Measurements from ENCODE around the gene RUSF1.

The RUSF1 gene

GRCh38 chr16:31496670-31497069 lies 11.5 kb downstream of the RUSF1 start:
- TF ChIP-seq CREB1 (IDR thresholded peaks at IDR 0.05; ENCODE audit: low read depth) (no peak), EP300 (IDR thresholded peaks at IDR 0.05; ENCODE audit: borderline replicate concordance) (no peak), CEBPB (IDR thresholded peaks at IDR 0.05) (no peak), TEAD4 (IDR thresholded peaks at IDR 0.05) (no peak), USF1 (IDR thresholded peaks at IDR 0.05) (no peak), ZBTB7A (IDR thresholded peaks at IDR 0.05; ENCODE audit: low read depth) (no peak)
- TF ChIP-seq, protein P1, sequence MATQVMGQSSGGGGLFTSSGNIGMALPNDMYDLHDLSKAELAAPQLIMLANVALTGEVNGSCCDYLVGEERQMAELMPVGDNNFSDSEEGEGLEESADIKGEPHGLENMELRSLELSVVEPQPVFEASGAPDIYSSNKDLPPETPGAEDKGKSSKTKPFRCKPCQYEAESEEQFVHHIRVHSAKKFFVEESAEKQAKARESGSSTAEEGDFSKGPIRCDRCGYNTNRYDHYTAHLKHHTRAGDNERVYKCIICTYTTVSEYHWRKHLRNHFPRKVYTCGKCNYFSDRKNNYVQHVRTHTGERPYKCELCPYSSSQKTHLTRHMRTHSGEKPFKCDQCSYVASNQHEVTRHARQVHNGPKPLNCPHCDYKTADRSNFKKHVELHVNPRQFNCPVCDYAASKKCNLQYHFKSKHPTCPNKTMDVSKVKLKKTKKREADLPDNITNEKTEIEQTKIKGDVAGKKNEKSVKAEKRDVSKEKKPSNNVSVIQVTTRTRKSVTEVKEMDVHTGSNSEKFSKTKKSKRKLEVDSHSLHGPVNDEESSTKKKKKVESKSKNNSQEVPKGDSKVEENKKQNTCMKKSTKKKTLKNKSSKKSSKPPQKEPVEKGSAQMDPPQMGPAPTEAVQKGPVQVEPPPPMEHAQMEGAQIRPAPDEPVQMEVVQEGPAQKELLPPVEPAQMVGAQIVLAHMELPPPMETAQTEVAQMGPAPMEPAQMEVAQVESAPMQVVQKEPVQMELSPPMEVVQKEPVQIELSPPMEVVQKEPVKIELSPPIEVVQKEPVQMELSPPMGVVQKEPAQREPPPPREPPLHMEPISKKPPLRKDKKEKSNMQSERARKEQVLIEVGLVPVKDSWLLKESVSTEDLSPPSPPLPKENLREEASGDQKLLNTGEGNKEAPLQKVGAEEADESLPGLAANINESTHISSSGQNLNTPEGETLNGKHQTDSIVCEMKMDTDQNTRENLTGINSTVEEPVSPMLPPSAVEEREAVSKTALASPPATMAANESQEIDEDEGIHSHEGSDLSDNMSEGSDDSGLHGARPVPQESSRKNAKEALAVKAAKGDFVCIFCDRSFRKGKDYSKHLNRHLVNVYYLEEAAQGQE (IDR thresholded peaks at IDR 0.05; ENCODE audit: low read depth), result no peak

- TF ChIP-seq ZBTB7A (IDR thresholded peaks at IDR 0.05; ENCODE audit: low read depth) (no peak), CREB1 (IDR thresholded peaks at IDR 0.05; ENCODE audit: low read depth) (no peak), MAX (IDR thresholded peaks at IDR 0.05) (no peak), FOXM1 (IDR thresholded peaks at IDR 0.05; ENCODE audit: borderline replicate concordance, low read depth) (no peak), TAF1 (IDR thresholded peaks at IDR 0.05; ENCODE audit: low read depth) (no peak), RAD21 (IDR thresholded peaks at IDR 0.05; ENCODE audit: low read depth) (no peak), EP300 (IDR thresholded peaks at IDR 0.05; ENCODE audit: borderline replicate concordance) (no peak), TEAD4 (IDR thresholded peaks at IDR 0.05) (no peak), YY1 (IDR thresholded peaks at IDR 0.05; ENCODE audit: low read depth) (no peak), USF1 (IDR thresholded peaks at IDR 0.05) (no peak), EGR1 (IDR thresholded peaks at IDR 0.05) (no peak), CEBPB (IDR thresholded peaks at IDR 0.05) (no peak), NFIC (IDR thresholded peaks at IDR 0.05) (no peak), TCF12 (IDR thresholded peaks at IDR 0.05; ENCODE audit: low read depth) (no peak)
- TF ChIP-seq, protein P1 (IDR thresholded peaks at IDR 0.05; ENCODE audit: low read depth), result no peak
These were observed 14.6 kb downstream of the RUSF1 start for GRCh38 chr16:31493506-31494125.

GRCh38 chr16:31491778-31492418 lies 16.3 kb downstream of the RUSF1 start:
- TF ChIP-seq YY1 (IDR thresholded peaks at IDR 0.05; ENCODE audit: low read depth) (no peak), MAX (IDR thresholded peaks at IDR 0.05) (no peak), TEAD4 (IDR thresholded peaks at IDR 0.05) (no peak), FOXM1 (IDR thresholded peaks at IDR 0.05; ENCODE audit: borderline replicate concordance, low read depth) (no peak), ZBTB7A (IDR thresholded peaks at IDR 0.05; ENCODE audit: low read depth) (no peak), CREB1 (IDR thresholded peaks at IDR 0.05; ENCODE audit: low read depth) (no peak), USF1 (IDR thresholded peaks at IDR 0.05) (no peak), EGR1 (IDR thresholded peaks at IDR 0.05) (no peak), EP300 (IDR thresholded peaks at IDR 0.05; ENCODE audit: borderline replicate concordance) (no peak), CEBPB (IDR thresholded peaks at IDR 0.05) (no peak), NFIC (IDR thresholded peaks at IDR 0.05) (no peak), RAD21 (IDR thresholded peaks at IDR 0.05; ENCODE audit: low read depth) (no peak)
- TF ChIP-seq, protein P1 (IDR thresholded peaks at IDR 0.05; ENCODE audit: low read depth), result no peak

All from Ishikawa (cell line).